Retinal pigment epithelial cell (primary cell): ENCODE measurements around the gene ABCG5.

Experiments used
- DNase-seq: peaks from one replicate; pipeline ENCODE4 v3.0.0-alpha.2; 2010; ENCODE audit warnings: low read depth
- H3K4me3 ChIP-seq: 2 replicates; pipeline ENCODE4 v1.5.1; 2011; ENCODE audit warnings: mild to moderate bottlenecking, low read length, control low read depth, moderate library complexity
- CTCF ChIP-seq: conservative IDR thresholded peaks from 2 replicates; pipeline ENCODE4 v1.5.1; 2011; ENCODE audit warnings: low read depth, low read length, control low read depth, inconsistent platforms

ABCG5 gene

GRCh38 chr2:43764086-43764705 is 74.4 kb downstream of the ABCG5 start:
- DNase-seq = no peak
- H3K4me3 ChIP-seq = no peak overlapping the region
- TF ChIP-seq CTCF = no peak

GRCh38 chr2:43763091-43763490 is 75.5 kb downstream of the ABCG5 start:
- no peak for TF ChIP-seq CTCF
- no peak overlapping the region for H3K4me3 ChIP-seq
- DNase-seq = no peak
